GM12872 (cell line): Measurements from ENCODE around the gene IVNS1ABP.

Experiments
- CTCF ChIP-seq: IDR thresholded peaks from 3 replicates; pipeline ENCODE4 v1.5.1; 2011; ENCODE audit warnings: low read depth, mild to moderate bottlenecking, low read length, moderate library complexity; ENCODE audit not compliant: insufficient read depth

Gene IVNS1ABP

GRCh38 chr1:185289880-185290279 lies 27.2 kb downstream of the IVNS1ABP start:
- TF ChIP-seq CTCF: no peak

GRCh38 chr1:185288435-185288834 lies 28.6 kb downstream of the IVNS1ABP start:
- no peak for TF ChIP-seq CTCF

GRCh38 chr1:185287451-185287850 lies 29.6 kb downstream of the IVNS1ABP start:
- no peak for TF ChIP-seq CTCF

GRCh38 chr1:185284533-185285276 lies 32.3 kb downstream of the IVNS1ABP start:
- no peak for TF ChIP-seq CTCF

- no peak for TF ChIP-seq CTCF
Observed at GRCh38 chr1:185284116-185284515, 32.9 kb downstream of the IVNS1ABP start.

- TF ChIP-seq CTCF: no peak
Observed at GRCh38 chr1:185281245-185281644, 35.8 kb downstream of the IVNS1ABP start.

GRCh38 chr1:185280589-185280988 lies 36.5 kb downstream of the IVNS1ABP start:
- no peak for TF ChIP-seq CTCF
